Activated T-helper 2 cell treated with anti-CD3 and anti-CD28 coated beads, Interferon-gamma antibody, Interleukin-2, Interleukin-4, amounts not matched to agents 10 μg/mL and 5 μg/mL and 100 μg/mL, durations not matched to agents 14 hours and 24 hours and 36 hours (primary cell): ENCODE results near the gene ANKRD62. TPM values are rescaled to one million over a fixed set of nuclear protein-coding genes. Genes with fewer than 3 reads are reported as not detected.
"Not testable (repeated sequence)": the region's sequence is repeated elsewhere in the genome, so short reads cannot be mapped to it uniquely, and the experiment has no call there.

Source experiments
- DNase-seq: peaks from one replicate; pipeline ENCODE4 v3.0.0; 2021; ENCODE audit warnings: low spot score
- H3K27ac Mint-ChIP-seq: one replicate; pipeline ENCODE4 v1.8.0; 2021; ENCODE audit warnings: mixed read lengths
- H3K27me3 Mint-ChIP-seq: one replicate; pipeline ENCODE4 v1.8.0; 2021; ENCODE audit warnings: low read depth, mixed read lengths
- H3K36me3 Mint-ChIP-seq: one replicate; pipeline ENCODE4 v1.8.0; 2021; ENCODE audit warnings: low read depth, mixed read lengths
- H3K4me1 Mint-ChIP-seq: one replicate; pipeline ENCODE4 v1.8.0; 2021; ENCODE audit warnings: low read depth, mixed read lengths
- H3K4me3 Mint-ChIP-seq: one replicate; pipeline ENCODE4 v1.8.0; 2021; ENCODE audit warnings: low read depth, mild to moderate bottlenecking, moderate library complexity, mixed read lengths
- H3K9me3 Mint-ChIP-seq: one replicate; pipeline ENCODE4 v1.8.0; 2021; ENCODE audit warnings: mixed read lengths
- intact Hi-C: fragments of 100-400 bp; cut with micrococcal nuclease; formaldehyde crosslinking; loops from one replicate; pipeline ENCODE4 v1.15.1; 2023
- total RNA-seq: library from RNA; stranded (reverse); gene quantifications from 2 replicates; pipeline ENCODE4 v1.2.3, GENCODE V29; 2022

The ANKRD62 gene
- total RNA-seq, 1 donor from 2014 or later: not detected

DNA sequence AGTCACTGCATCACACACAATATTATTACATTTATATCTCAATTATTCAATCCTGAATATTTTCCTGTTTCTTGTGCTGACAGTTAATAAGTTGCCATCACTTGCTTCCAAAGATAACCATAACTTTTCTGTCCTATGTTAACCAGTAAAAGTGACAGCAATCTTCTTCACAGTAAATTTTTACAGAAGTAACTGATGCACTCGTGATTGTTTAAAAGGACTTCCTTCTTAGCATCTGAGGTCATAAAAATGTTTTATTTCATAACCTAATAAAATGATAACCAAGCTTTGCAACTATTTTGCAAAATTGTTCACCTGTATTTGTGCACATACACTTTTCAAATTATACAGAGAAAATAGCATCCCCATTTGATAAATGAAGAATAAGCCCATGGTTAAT lies 20.6 kb upstream of the ANKRD62 start:
- peaks cover 50% of the 10 kb centered on the region for H3K27me3 Mint-ChIP-seq

DNA sequence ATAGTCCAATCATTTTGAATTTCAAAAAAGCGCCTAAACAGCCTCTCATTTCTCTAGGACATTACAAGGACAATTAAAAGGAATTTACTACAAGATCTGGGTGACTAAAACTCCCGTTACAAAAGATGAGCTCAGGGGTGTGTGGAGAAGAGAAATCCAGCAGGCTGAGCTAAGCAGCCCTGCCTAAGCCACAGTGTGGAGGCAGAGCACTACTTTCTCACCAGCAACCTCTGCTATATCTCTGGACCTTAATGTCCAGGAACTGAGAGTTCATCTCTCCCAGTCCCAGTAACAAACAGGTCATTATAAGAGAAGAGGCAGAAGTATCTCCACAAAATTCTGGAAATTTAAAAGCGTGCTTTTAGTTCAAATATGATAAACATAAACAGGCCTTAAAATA lies 18.9 kb upstream of the ANKRD62 start:
- no peak for DNase-seq
- peaks cover 51% of the 10 kb centered on the region for H3K27me3 Mint-ChIP-seq
- intact Hi-C loops: no loop called here
- no peaks in the 10 kb centered on the region for H3K9me3 Mint-ChIP-seq
- no peak overlapping the region for H3K4me3 Mint-ChIP-seq
- H3K4me1 Mint-ChIP-seq: no peaks in the 10 kb centered on the region
- no peak overlapping the region for H3K27ac Mint-ChIP-seq
- no peaks in the 10 kb centered on the region for H3K36me3 Mint-ChIP-seq

More for the DNA sequence above, 20.6 kb upstream of the ANKRD62 start:
- Mint-ChIP-seq H3K9me3 (no peaks in the 10 kb centered on the region), H3K4me1 (no peaks in the 10 kb centered on the region), H3K27ac (no peak overlapping the region), H3K4me3 (no peak overlapping the region), H3K36me3 (no peaks in the 10 kb centered on the region)
- DNase-seq: no peak
- intact Hi-C loops: no loop called here

GRCh38 chr18:12076424-12077140 lies 17.1 kb upstream of the ANKRD62 start:
- Mint-ChIP-seq H3K27me3 (peaks cover 46% of the 10 kb centered on the region), H3K9me3 (no peaks in the 10 kb centered on the region), H3K4me3 (no peak overlapping the region), H3K4me1 (no peaks in the 10 kb centered on the region), H3K36me3 (no peaks in the 10 kb centered on the region), H3K27ac (no peak overlapping the region)
- DNase-seq: no peak
- intact Hi-C loops: no loop called here

- H3K36me3 Mint-ChIP-seq, H3K4me1 Mint-ChIP-seq, H3K27ac Mint-ChIP-seq, DNase-seq, intact Hi-C loops, H3K4me3 Mint-ChIP-seq, H3K9me3 Mint-ChIP-seq: not testable (repeated sequence)
- peaks cover 42% of the 10 kb centered on the region for H3K27me3 Mint-ChIP-seq
These were observed 15.6 kb upstream of the ANKRD62 start for GRCh38 chr18:12077994-12078393.

- H3K4me3 Mint-ChIP-seq: no peak overlapping the region
- H3K27me3 Mint-ChIP-seq: peaks cover 39% of the 10 kb centered on the region
- intact Hi-C loops: no loop called here
- H3K27ac Mint-ChIP-seq: no peak overlapping the region
- H3K36me3 Mint-ChIP-seq: no peaks in the 10 kb centered on the region
- no peak for DNase-seq
- no peaks in the 10 kb centered on the region for H3K9me3 Mint-ChIP-seq
- H3K4me1 Mint-ChIP-seq: no peaks in the 10 kb centered on the region
These were observed 14.0 kb upstream of the ANKRD62 start for GRCh38 chr18:12079491-12080237.

- no peak overlapping the region for H3K27ac Mint-ChIP-seq
- H3K4me3 Mint-ChIP-seq: no peak overlapping the region
- no peaks in the 10 kb centered on the region for H3K36me3 Mint-ChIP-seq
- H3K9me3 Mint-ChIP-seq: no peaks in the 10 kb centered on the region
- H3K27me3 Mint-ChIP-seq: peaks cover 11% of the 10 kb centered on the region
- intact Hi-C loops: no loop called here
- no peak for DNase-seq
- H3K4me1 Mint-ChIP-seq: no peaks in the 10 kb centered on the region
These were observed 8.5 kb upstream of the ANKRD62 start for GRCh38 chr18:12085136-12085535.

DNA sequence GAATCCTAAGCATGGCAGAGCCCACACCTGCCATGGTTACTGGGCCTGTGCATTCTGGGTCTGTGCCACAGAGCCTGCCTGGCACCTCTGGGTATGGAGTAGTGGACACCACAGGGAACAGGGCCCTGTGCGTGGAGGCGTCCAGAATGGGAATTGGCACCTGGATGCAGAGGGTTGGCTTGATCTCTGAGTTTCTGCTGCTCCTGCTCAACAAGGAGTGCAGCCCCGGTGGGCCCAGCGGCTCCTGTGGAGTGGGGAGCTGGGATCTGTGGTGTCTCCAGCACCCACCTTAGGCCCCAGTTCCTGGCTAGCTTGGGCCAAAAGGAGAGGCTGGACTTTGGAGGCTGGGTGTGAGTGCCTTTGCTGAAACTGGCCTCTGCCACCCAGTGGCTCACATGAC lies 7.9 kb upstream of the ANKRD62 start:
- intact Hi-C loops: no loop called here
- peaks cover 11% of the 10 kb centered on the region for H3K27me3 Mint-ChIP-seq
- H3K4me3 Mint-ChIP-seq: no peak overlapping the region
- H3K9me3 Mint-ChIP-seq: no peaks in the 10 kb centered on the region
- no peak overlapping the region for H3K27ac Mint-ChIP-seq
- no peak for DNase-seq
- H3K4me1 Mint-ChIP-seq: no peaks in the 10 kb centered on the region
- H3K36me3 Mint-ChIP-seq: no peaks in the 10 kb centered on the region

- Mint-ChIP-seq H3K9me3 (no peaks in the 10 kb centered on the region), H3K36me3 (no peaks in the 10 kb centered on the region), H3K27me3 (peaks cover 11% of the 10 kb centered on the region), H3K4me1 (no peaks in the 10 kb centered on the region), H3K27ac (no peak overlapping the region), H3K4me3 (no peak overlapping the region)
- intact Hi-C loops: no loop called here
- DNase-seq: no peak
These were observed 7.4 kb upstream of the ANKRD62 start for GRCh38 chr18:12086249-12086648.

DNA sequence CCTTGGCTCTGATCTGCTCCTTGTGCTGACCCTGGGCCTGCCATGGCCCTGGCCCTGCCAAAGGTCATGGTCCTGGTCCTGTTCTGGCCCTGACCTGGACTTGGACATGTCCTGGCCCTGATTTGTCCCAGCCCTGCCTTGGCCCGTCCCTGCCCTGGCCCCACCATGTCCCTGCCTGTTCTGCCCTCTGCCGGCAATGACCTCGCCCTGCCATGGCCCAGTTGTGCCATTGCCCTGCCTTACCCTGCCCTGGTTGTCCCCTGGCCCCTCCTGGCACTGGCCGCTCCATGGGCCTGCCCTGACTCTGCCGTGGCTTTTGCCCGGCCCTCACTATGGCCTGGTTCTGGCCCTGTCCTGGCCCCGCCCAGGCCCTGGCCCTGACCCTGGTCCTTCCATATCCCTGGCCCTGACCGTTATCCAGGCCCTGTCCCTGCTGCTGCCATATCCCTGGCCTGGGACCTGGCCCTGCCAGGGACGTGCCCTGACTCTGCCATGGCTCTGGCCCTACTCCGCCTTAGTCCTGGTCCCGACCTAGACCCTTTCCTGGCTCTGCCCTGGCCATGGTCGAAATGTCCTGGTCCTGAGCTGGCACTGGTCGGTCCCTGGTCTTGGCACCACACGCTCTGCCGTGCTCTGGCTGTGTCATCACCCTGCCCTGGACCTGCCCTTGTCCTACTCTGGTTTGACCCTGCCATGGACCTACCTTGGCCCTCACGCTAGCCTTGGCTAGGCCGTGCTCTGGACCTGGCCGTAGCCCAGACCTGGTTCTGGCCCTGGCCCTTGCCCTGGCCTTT lies 6.8 kb upstream of the ANKRD62 start:
- Mint-ChIP-seq H3K4me1 (no peaks in the 10 kb centered on the region), H3K4me3 (no peak overlapping the region), H3K9me3 (no peaks in the 10 kb centered on the region), H3K36me3 (no peaks in the 10 kb centered on the region), H3K27me3 (peaks cover 11% of the 10 kb centered on the region), H3K27ac (no peak overlapping the region)
- intact Hi-C loops: no loop called here
- no peak for DNase-seq

DNA sequence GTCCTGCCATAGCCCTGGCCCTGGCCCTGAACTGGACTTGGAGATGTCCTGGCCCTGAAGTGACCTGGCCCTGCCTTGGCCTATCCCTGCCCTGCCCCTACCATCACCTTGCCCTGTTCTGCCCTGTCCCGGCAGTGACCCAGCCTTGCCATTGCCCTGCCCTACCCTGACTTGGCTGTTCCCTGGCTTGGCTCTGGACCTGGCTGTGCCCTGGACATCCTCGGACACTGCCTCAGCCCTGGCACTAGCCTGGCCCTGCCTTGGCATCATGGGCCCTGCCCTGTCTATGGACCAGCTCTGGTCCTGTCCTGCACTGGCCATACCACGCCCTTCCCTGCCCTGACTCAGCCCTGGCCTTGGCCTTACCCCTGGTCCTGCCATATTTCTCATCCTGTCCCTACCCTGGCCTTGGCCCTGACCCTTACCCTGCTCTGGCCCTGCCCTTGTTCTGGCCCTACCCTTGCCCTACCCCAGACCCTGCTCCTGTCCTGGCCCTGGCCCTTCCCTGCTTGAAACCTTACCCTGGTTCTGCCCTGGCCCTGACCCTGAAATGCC lies 6.1 kb upstream of the ANKRD62 start:
- Mint-ChIP-seq H3K36me3 (no peaks in the 10 kb centered on the region), H3K27ac (no peak overlapping the region), H3K4me3 (no peak overlapping the region), H3K4me1 (no peaks in the 10 kb centered on the region), H3K9me3 (no peaks in the 10 kb centered on the region), H3K27me3 (peaks cover 8% of the 10 kb centered on the region)
- DNase-seq: no peak
- intact Hi-C loops: no loop called here

DNA sequence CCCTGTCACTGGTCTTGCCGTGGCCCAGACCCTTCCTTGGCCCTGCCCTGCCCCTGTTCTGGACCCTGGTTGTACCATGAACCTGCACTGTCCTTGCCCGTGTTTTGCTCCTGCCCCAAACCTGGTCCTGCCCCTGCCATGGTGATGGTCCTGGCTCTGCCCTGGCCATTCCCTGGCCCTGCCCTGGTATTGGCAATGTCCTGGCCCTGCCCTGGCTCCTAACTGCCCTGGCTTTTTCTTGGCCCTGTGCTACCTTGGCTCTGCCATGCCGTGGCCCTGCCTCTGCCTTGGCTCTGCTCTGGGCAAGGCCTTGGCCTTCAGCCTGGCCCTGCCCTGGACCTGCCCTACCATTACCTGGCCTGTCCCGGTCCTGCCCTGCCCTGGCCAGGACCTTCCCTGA lies 5.5 kb upstream of the ANKRD62 start:
- intact Hi-C loops: no loop called here
- Mint-ChIP-seq H3K9me3 (no peaks in the 10 kb centered on the region), H3K36me3 (no peaks in the 10 kb centered on the region), H3K4me1 (no peaks in the 10 kb centered on the region), H3K27me3 (peaks cover 6% of the 10 kb centered on the region), H3K4me3 (no peak overlapping the region), H3K27ac (no peak overlapping the region)
- no peak for DNase-seq

- H3K27me3 Mint-ChIP-seq: peaks cover 1% of the 10 kb centered on the region
These were observed 4.8 kb upstream of the ANKRD62 start for GRCh38 chr18:12088731-12089375.

More at GRCh38 chr18:12088731-12089375, 4.8 kb upstream of the ANKRD62 start:
- H3K27ac Mint-ChIP-seq: no peak overlapping the region
- no peak for DNase-seq
- intact Hi-C loops: no loop called here
- H3K9me3 Mint-ChIP-seq: no peaks in the 10 kb centered on the region
- no peak overlapping the region for H3K4me3 Mint-ChIP-seq
- no peaks in the 10 kb centered on the region for H3K36me3 Mint-ChIP-seq
- H3K4me1 Mint-ChIP-seq: no peaks in the 10 kb centered on the region
